ENCODE results near the gene CDH3.

The CDH3 gene

DNA sequence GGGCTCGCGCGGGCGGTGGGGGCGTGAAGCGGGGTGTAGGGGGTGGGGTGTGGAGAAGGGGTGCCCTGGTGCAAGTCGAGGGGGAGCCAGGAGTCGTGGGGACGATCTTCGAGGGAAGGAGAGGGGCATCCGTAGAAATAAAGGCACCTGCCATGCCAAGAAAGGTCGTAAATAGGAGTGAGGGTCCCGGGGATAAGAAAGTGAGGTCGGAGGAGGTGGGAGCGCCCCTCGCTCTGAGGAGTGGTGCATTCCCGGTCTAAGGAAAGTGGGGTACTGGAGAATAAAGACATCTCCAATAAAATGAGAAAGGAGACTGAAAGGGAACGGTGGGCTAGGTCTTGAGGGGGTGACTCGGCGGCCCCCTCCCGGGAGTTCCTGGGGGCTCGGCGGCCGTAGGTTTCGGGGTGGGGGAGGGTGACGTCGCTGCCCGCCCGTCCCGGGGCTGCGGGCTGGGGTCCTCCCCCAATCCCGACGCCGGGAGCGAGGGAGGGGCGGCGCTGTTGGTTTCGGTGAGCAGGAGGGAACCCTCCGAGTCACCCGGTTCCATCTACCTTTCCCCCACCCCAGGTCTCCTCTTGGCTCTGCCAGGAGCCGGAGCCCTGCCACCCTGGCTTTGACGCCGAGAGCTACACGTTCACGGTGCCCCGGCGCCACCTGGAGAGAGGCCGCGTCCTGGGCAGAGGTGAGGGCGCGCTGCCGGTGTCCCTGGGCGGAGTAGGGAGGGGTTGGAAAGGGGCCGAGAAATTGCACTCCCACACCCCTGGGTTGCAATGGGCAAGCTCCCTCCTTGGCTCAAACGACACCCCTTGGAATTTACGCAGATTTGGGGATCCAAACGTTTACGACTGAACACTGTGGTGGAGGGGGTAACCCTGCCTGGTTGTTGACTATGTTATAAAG lies 92.9 kb downstream of the CDH3 start:
- no peak for DNase-seq (ENCODE audit: low read depth)

DNA sequence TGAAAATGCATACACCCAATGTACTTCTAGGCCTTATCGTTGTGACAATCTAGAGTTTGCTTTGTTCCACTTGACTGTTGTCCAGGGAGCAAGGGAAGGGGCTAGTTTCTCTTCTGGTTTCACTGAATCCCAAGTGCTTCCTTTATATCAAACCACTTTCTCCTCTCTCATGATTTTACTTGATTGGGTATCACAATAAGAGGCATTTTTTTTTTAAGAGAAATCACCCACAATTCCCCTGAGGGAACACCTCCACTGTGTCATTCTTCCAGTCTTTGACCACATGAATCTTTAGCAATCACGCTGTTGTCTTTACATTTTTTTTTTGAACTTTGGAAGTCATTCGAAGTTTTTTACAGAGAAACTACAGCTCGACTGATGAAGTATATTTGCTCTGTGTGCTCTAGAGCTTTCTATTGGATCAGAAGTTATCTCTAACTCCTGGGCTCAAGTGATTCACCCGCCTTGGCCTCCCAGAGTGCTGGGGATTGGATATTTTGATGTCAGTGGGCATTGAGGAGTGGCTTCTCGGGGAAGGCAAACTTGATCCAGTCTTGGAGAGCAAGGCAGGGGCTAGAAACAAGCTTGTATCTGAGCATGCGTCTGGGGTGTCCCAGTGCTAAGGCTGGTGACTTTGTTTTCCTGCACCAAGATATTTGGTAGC lies 95.0 kb downstream of the CDH3 start:
- DNase-seq (ENCODE audit: low read depth), result no peak

- DNase-seq (ENCODE audit: low read depth), result no peak
These were observed 95.7 kb downstream of the CDH3 start for GRCh38 chr16:68740628-68741346.

- no peak for DNase-seq (ENCODE audit: low read depth)
These were observed 98.6 kb downstream of the CDH3 start for GRCh38 chr16:68743664-68744063.

DNA sequence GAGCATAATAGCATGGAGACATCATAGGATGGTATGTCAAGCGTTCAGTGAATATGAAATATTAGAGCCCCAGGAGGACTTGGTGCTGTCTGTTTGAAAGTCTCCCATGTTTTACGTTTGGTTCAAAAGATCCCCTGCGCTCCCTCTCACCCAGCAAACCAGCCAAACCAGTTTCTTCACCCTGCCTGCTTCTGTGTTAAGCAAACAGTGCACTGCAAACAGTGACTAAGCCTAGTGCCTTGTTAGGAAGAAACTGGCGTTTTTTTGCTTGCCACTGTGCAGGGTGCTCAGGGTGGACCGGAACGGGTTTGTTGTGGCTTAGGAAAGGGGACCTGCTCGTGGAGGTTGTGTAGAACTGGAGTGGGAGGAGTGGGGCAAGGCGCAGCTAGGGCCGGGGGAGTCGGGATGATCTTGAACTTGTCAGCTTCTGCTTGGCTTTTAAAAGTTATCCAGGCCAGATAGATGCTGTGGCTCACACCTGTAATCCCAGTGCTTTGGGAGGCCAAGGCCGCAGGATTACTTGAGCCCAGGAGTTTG lies 99.7 kb downstream of the CDH3 start:
- DNase-seq (ENCODE audit: low read depth), result no peak

DNA sequence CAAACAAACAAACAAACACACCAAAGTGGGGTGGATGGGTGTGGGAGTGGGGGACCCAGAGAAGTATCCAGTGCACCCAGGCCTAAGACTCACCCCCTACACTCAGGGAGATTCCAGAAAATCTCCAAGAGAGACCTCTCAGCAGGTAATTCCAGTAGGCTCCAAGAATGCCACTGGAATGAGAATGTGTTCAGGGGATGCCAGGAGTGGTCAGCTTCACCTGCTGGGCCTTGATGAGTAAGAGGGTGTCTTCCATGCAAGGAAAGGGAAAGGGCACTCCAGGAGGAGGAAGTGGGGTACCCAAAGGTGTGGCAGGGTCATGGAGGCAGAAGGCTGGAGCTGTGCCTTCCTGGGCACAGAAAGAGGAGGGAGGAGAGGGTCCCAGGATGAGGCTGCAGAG lies 101.8 kb downstream of the CDH3 start:
- DNase-seq (ENCODE audit: low read depth), result no peak

GRCh38 chr16:68749432-68749831 lies 104.3 kb downstream of the CDH3 start:
- DNase-seq (ENCODE audit: low read depth), result no peak
